NOMO-1 (cell line): Measurements from ENCODE around the gene GSTT2B.
"Not testable (repeated sequence)": the region's sequence is repeated elsewhere in the genome, so short reads cannot be mapped to it uniquely, and the experiment has no call there.

Experiments
- DNase-seq, 2 experiments: peaks; one replicate each; lab custom pipeline; 2025; ENCODE audit not compliant: unreplicated experiment in 2 of 2; lab: John Stamatoyannopoulos, UW

The GSTT2B gene

DNA sequence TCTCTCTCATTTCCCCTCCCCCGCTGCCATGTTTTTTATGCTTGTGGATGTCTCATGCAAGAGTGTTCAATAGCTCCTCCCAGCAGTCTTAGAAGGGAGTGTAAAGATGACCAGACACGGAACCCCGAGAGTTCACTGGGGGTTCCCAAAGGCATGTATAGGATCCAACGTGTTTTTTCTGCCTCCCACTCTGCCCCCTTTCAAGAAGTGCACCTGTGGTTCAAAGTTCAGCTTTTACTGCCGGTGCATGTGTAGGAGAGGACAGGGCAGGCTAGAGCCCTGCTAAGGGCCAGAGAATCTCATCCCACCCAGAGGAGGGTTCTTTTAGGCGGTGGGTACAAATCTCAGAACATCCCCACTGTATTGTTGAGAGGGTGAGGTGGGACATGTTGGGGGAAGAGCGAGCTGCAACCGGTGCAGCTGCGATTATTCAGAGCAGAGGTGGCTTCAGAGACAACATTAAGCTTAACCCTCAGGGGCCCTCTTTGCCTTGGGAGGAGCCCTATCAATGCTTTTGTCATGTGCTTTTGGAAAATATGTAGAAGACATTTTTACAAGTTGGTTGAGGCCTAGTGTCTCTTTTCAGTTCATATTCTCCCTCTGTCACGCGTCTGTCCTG, 52.3 kb downstream of the GSTT2B start:
- no peak for DNase-seq

DNA sequence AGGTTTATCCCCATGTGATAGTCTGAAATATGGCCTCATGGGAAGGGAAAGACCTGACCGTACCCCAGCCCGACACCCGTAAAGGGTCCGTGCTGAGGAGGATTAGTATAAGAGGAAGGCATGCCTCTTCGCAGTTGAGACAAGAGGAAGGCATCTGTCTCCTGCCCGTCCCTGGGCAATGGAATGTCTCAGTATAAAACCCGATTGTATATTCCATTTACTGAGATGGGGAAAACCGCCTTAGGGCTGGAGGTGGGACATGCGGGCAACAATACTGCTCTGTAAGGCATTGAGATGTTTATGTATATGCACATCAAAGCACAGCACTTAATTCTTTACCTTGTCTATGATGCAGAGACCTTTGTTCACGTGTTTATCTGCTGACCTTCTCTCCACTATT, 53.6 kb downstream of the GSTT2B start:
- DNase-seq: not testable (repeated sequence)
